Measurements from ENCODE around the gene MOB3B. TPM values are rescaled to one million over a fixed set of nuclear protein-coding genes. Genes with fewer than 3 reads are reported as not detected.
A peak's percentile ranks its signal among the peaks of the same experiment; 100 is the strongest.
"Not testable (repeated sequence)": the region's sequence is repeated elsewhere in the genome, so short reads cannot be mapped to it uniquely, and the experiment has no call there.

MOB3B gene
- total RNA-seq, 1 donor from 2014 or later, result 19.3 TPM

DNA sequence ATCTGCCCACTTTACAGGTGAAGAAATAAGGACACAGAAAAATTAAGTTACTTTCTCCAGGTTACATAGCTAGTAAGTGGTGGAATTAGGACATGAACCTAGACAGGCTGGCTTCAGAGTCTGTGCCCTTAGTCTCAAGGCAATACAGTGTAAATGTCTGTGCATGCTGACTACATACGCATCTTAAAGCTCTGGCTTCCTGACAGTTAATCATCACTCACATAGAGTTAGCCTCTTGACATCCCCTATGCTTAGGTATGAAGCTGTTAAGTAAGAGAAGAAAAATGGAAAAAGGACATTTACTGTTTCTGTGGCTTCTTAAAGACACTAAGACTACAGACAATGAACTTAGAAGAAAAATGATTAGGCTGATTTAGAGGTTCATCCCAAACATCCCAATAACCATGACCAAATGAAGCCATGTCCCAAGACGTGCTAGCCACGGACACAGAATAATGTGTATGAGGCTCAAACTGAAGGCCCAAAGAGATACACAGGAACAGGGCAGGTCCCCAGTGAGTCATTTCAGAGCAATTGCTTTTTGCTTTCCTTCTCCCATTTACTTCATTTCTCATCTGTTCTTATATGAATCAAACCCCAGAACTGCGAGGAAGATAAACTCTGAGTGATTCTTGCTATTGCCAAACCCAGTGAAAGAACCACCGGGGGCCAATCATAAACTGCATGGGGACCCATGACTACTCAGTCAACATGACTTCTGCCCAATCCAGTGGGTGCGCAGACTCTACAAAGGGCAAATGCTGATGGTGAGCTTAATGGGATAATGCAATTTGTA, 105.5 kb downstream of the MOB3B start:
- DNase-seq (ENCODE audit: low spot score), result no peak

DNA sequence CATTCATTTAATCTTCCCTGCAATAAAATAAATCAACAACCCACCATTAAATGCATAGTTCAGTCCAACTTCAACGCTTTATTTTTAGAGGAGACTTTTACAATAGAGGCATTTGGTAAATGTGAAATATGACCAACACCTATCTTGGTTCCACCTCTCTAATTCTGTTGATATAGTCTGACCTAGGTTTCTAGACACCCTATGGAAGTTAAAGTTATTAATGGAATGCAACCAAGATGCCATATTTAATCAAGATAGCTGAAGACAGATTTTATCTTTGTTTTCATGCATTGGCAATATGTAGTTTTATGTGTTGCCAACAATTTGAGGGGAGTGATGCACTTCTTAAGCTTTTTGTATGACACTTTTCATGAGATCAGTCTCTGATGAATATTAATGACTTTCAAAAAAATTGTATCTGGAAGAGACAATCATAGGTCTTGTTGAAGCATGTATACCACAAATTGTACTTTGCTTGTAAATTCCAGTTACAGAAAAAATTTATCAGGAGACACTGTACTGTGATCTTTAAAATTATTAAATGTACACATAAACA, 107.3 kb downstream of the MOB3B start:
- DNase-seq (ENCODE audit: low spot score), result no peak

DNA sequence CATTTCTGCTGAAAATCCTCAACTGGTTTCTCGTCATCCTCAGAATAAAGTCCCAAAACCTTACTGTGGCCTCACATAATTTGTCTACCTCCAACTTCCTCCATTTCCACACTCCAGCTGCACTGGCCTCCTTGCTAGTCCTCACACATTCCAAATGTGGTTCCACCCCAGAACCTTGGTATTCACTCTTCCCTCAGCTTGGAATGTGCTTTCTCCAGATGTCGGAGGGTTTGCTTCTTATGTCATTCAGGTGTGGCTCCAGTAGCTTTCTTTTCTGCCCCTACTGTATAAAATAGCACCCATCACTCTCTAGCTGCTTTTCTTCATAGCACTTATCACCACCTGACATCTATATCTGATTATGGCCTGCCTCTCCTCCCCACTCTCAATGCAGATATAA, 108.0 kb downstream of the MOB3B start:
- DNase-seq (ENCODE audit: low spot score), result no peak

DNA sequence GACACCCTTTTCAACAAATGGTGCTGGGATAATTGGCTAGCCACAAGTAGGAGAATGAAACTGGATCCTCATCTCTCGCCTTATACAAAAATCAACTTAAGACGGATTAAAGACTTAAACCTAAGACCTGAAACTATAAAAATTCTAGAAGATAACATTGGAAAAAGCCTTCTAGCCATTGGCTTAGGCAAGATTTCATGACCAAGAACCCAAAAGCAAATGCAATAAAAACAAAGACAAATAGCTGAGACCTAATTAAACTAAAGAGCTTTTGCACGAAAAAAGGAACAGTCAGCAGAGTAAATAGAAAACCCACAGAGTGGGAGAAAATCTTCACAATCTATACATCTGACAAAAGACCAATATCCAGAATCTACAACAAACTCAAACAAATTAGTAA, 110.1 kb downstream of the MOB3B start:
- DNase-seq (ENCODE audit: low spot score), result not testable (repeated sequence)

DNA sequence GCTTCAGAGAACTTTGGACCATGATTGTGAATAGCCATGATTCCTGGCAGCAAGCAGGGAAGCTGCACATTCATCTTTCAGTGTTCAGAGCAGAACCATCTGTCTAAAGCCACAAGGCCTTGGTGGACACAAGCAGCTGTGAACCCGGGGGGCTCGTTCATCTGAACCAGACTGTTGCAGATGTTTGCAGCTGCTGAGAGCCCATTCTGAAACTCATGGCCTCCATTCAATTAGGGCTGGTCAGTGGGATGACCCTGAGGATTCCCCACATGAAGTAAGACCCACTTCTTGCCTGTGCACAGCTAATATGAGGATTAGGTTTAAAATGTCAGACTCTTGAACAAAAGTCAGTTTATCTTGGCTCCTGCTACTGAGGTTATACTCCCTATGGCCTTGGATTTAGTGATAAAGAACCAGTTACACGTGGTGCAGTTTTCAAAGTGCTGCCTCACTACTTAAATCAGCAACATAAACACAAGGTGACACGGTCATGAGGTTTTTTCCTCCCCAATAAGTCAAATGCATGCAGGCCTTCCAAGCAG, 115.3 kb downstream of the MOB3B start:
- peak; percentile 41 for DNase-seq (ENCODE audit: low spot score)

DNA sequence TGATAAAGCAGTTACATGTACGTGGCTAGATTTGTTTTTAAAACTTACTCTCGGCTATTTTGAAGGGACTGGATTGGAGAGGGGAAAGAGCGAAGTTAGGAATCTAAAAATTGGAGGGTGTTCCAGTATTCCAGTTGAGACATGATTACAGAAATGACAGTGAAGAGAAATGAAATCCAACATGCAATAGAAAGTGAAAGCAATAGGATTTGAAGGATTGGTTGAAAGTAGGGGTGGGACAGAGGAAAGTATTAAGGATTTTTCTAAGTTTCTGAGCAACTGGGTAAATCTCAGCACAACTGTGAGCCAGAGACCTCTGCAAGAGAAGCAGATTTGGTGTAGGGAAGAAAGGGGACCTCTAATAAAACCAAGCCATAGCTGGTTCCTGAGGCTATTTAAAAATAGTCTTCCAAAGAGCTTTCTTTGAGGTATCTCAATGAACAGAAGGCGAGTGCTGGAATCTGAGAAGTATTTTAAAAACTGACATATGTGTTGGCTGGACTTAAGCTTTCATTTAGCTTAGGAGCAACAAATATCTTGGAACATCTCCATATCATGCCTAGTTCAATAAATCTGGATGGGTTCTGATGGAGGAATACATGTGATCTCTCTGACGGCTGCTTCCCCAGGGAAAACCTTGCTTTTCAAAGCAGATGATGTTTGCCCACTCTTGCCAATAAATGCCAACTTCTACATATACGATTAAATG, 115.9 kb downstream of the MOB3B start:
- DNase-seq (ENCODE audit: low spot score), result no peak

DNA sequence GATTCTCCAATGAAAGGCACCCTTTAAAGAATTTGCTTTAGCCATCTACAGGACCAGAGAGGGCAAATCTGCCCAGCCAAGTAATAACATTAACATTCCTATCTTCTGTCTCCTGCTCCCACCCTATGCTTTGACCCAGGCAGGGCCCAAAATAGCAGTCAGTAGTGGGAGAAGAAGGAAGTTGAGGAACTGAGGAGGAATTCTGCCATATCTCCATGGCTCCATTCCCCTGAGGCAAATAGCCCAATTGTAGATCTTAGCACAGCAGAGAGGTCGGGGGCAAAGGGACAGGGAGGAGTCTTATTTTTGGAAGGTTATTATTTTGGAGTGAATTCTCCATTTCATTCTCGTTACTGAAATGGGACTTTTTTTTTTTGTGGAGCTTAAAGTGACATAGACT, 116.7 kb downstream of the MOB3B start:
- DNase-seq (ENCODE audit: low spot score), result no peak

DNA sequence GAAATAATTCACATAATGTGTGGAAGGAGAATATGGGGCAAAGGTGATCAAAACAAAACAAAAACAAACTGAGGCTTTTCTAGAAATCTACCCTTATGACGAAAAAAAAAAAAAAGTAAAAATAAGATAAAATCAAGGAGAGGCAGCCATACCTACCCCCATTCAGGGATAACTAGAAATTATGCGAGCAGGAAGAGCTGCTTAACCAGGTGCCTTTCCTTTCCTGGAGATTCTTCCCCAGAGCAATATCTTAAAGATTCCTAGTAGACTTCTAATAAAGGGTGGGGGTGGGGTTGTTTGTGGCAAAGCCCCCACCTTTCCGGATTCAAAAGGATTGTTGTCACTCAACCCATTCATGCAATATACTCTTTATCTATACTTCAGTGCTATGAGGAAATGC, 117.5 kb downstream of the MOB3B start:
- DNase-seq (ENCODE audit: low spot score), result no peak

DNA sequence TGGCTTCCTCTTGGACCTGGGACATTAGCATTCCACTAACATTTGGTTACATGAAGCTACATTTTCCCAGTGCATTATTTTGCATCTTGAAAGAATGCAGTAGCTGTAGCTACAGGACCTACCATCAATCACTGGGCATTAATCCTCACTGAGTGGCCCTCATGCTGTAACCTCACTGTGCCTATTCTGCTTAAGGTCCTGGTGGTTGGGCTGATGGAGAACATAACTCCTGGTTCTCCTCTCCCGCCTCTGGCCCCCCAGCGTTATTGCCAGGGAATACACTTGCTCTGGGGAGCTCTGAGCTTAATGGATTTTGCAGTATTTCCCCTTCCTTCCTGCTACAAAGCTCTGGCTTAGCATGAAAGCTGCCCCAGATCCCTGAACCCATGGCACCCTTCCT, 121.1 kb downstream of the MOB3B start:
- DNase-seq (ENCODE audit: low spot score), result no peak

DNA sequence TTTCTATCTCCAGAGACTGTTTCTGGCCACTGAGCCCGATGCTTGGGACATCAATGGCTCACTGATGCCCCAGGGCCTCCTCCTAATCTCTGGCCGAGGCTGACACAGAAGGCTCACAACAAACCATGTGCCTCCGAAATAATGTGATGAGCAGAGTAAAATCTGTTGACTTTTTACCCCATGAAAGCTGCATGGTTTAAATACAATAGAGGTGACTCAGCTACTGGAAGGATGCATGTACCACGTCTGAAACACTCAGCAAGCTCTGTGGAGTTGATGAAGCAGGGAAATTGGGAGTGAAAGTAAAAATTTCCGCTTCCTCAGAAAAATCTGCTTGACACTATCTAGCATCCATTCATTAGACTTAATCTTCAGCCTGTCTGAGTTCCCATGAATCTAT, 121.6 kb downstream of the MOB3B start:
- DNase-seq (ENCODE audit: low spot score), result no peak

DNA sequence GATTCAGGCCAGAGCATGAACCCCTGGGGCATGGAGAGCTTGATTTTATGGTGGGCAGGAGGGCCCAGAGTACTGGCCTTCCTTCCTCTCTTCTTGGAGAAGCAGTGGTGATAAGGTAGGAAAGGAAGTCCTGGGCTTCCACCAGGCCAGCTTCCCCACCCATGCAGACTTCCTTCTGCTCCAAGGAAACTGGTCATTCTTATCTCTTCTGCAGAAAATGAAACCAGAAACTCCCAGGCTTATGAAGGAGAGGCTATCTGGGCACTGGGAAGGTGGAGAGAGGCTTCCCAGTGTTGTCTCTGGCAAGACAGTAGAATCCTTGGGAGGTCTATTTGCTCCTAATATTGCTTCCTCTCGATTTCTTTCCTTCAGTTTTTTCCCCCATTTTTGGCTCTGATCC, 122.1 kb downstream of the MOB3B start:
- DNase-seq (ENCODE audit: low spot score), result no peak

DNA sequence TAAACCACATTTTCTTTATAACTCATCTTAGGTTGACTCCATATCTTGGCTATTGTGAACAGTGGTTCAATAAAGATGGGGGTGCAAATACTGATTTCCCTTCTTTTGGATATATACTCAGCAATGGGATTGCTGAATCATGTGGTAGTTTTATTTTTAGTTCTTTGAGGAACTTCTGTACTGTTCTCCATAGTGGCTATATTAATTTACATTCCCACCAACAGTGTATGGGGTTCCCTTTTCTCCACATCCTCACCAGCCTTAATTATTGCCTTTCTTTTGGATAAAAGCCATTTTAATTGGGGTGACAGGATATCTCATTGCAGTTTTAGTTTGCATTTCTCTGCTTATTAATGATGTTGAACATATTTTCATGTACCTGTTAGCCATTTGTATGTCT, 125.0 kb downstream of the MOB3B start:
- no peak for DNase-seq (ENCODE audit: low spot score)

DNA sequence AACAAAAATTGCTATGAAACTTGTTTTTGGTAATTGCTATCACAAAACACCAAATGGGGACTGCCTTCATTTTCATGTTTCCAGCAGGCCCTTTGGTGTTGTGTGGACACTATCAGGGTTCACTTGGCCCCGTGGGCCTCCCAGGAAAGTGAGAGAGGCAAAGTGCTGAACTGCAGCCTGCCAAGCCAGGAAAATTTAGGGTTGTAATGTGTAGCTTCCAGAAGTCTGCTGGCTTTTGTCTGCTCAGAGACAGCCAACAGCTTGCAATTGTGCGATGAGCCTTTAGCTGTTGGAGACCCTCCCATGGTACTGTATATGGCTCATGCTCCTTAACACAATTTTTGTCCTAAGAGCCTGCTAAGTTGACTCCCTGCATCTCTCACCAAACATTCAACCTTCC, 127.0 kb downstream of the MOB3B start:
- no peak for DNase-seq (ENCODE audit: low spot score)

DNA sequence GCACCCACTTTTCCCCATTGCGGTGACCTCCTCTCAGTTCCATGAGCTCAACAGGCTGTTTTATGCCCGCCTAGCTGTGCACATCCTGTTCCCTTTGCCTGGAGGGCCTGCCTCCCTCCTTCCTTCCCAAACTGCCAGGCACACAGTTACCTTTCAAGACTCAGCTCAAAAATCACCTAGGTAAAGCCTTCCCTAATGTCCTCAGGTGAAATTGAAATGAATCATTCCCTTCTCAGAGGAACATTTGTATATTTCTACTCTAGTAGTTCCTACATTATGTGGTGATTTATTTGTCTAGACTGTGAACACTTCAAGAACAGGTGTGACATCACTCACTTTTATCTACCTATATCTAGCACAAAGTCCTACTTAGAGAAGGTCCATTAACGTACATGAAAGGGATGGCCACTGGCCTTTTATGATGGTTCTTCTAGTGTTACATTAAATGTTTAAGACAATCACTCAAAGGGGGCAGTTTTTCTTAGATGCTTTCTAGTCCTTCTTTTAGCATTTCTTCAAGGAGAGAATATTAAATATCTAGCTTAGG, 129.2 kb downstream of the MOB3B start:
- DNase-seq (ENCODE audit: low spot score), result no peak

DNA sequence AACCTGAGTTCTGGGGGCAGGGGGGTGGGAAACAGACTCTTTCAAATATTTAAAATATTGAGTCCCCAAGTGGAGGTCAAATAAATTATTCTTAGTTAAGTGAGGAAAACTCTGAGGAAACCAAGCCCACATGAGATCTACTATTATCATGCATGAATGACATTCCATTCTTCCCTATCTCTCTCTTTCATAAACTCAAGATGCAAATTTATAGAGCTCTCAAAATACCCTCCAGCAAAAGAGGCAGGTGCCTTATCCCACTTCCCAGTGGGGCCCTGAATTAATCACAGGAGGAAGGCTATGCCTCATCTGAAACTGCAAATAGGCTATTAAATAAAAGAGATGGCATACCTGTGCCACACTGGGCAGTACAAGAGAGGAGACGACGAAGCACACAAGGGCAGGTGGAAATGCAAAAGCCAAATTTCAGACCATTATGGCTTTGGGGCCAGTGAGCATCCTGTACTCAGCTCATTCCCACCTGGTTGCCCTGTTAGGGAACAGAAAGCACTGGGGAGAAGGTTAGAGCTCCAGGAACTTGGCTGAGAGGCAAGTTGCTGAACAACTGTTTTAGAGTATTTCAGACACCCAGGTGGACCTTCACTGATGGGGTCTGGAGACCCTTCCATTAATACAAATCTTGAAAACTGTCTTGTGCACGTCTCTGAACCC, 130.5 kb downstream of the MOB3B start:
- no peak for DNase-seq (ENCODE audit: low spot score)

DNA sequence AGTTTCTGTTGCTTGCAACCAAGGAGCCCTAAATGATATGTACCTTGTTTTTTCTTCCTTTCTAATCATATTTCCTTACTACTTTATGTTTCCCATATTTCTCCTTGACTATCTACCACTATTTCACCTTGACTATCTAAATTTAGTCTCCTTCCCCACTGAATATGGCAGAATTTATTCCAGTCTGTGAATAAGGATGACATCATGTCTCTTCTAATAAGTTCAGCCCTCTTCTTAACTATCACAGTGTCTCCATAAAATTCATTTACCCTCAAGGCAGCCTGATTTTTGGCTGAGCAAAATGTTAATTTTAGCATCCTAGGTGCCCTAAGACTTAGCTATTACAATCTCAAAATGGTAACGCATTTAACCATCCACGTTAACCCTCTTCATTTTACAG, 133.1 kb downstream of the MOB3B start:
- DNase-seq (ENCODE audit: low spot score), result no peak

DNA sequence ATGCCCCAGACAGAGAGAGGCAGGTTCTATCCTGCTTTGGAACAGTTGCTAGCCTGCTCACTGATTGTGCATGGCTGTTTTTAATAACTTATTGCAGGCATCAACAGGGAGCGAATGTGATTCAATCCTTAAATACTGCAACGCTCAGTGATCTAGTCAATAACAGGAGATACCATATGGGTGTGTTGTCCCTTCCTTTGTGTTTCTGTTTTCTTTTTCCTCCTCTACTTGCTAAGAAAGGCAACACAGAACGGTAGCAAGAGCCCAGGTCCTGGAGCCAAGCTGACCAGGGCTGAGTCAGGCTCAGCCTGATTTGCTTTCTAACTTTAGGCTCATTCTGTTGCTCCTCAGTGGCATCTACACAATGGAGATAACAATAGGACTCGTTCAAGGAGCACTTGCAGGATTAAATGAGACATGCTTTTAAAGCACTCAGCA, 134.1 kb downstream of the MOB3B start:
- DNase-seq (ENCODE audit: low spot score), result no peak

DNA sequence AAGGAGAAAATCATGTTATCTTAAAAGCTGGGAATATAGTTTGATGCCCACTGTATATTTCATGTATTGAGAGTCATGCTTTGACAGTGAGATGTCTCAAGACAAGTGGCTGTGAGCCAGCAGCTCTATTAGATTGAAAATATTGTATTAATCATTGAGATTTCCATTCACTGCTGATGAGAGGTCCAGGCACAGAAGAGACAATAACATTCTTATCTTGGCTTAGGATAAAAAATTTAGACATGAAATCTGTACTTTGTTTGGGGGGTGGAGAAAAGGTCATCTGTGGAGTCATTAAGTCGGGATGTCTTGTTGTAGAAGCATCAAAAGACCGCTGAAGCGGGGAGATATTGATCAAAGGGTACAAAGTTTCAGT, 134.8 kb downstream of the MOB3B start:
- DNase-seq (ENCODE audit: low spot score), result no peak

DNA sequence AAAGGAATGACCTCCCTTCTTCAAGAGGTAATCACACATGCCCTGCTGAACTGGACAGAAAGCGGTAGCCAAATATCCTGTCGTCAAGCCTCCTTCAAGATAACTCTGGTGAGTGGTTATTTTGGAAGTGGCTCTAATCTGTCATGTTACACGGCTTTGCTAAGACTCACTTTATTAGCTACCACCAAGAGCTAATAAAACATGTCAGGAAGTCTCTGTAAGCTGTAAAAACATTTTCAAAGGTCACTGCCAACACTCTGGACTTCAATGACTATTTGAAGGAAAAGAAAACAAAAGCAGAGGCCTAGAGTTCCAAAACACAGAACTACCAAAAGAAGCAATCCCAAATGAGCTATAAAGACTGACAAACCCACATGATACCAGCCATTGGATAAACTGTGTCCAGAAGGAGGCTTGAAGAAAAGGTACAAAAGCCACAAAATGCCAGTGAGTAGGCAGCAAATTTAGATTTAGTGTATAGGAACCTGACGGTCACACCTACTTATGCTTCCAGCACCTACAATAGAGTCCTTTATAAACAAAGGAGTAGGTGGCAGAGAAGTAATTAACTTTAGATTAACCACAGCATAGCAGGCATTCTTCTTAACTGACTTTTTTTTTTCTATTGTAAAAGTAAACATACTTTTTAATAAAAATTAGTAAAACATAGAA, 135.3 kb downstream of the MOB3B start:
- no peak for DNase-seq (ENCODE audit: low spot score)

DNA sequence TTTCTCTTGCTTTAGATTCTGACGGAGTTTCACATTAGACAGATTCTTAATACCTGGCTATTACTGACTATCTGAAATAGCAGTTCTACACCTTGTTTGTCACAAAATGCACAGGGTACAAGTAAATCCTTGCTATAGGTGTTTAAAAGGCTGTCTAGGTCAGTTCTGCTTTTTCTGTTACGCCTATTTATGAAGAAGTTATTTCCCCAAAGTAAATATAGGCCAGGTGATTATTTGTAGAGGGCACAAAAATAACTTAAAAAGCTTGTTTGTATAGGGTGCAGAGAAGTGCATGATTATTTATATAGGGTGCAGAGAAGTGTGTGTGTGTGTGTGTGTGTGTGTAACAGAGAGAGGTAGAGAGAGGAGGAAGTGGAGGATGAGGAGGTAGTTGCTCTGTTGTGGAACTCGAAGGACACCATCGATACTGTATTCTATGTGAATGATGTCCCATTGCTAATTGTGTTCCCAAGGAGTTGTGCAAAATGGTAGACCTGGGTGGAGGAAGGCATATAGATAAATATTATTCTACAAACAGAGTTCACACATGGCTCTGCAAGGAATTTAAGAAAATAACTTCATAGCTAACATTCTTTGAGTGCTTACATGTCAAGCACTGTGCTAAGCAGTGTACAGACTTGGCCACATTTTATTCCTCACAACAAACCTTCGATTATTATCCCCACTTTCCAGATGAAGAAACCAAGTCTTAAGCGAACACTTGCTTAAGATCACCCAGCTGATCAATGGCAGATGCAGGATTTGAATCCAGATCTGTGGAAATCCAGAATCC, 136.4 kb downstream of the MOB3B start:
- no peak for DNase-seq (ENCODE audit: low spot score)

DNA sequence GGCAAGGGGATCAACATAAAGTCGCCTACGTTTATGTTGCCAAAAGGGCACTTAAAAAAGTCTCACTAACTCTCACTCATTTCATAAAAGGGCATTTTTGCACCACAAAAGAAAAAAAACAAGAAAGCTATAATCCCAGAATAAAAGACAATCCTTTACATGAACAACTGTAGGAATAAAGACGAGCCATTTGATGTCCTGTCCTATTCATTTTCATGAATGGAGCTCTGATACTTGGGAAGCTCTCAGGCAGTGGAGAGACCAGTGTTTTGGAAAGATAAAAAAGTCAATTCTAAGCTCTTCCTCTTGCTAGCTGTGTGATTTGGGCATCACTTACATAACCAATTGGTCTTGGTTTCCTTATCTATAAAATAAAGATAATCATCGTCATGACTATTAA, 137.2 kb downstream of the MOB3B start:
- no peak for DNase-seq (ENCODE audit: low spot score)
